PC-9 (cell line): ENCODE measurements around the gene PDE4D.

Source experiments
- CTCF ChIP-seq: fragments of 200-600 bp; sonication (generic); conservative IDR thresholded peaks from 2 replicates; pipeline ENCODE4 v1.6.1; 2017; ENCODE audit warnings: mixed run types, antibody characterized with exemption, mild to moderate bottlenecking, moderate library complexity
- EZH2 ChIP-seq: fragments of 200-600 bp; sonication (generic); IDR thresholded peaks from 2 replicates; pipeline ENCODE4 v1.8.0; 2017; ENCODE audit warnings: antibody characterized with exemption, low read depth

- no peak for TF ChIP-seq CTCF
- TF ChIP-seq EZH2: no peak
These were observed 26.9 kb downstream of the PDE4D start for GRCh38 chr5:59866661-59867060.
